PC-9 (cell line): Measurements from ENCODE around the gene ST3GAL2. TPM values are rescaled to one million over a fixed set of nuclear protein-coding genes. Genes with fewer than 3 reads are reported as not detected.
"Not testable (repeated sequence)": the region's sequence is repeated elsewhere in the genome, so short reads cannot be mapped to it uniquely, and the experiment has no call there.

Experiments
- BruUV-seq: library from RNA; stranded (reverse); fragments of 400-500 nt; replicated peaks from 2 replicates; lab custom pipeline; 2021; lab: Mats Ljungman, UMichigan
- CTCF ChIA-PET: fragments of 300-600 bp; sonication (Branson Sonifier 250); formaldehyde crosslinking; loops from one replicate; lab custom pipeline; 2022; ENCODE audit warnings: antibody characterized with exemption; lab: Charles Lee
- POLR2A ChIA-PET: fragments of 300-600 bp; sonication (Branson Sonifier 250); formaldehyde crosslinking; loops from one replicate; lab custom pipeline; 2022; ENCODE audit warnings: antibody characterized with exemption; ENCODE audit not compliant: unreplicated experiment; lab: Charles Lee
- DNase-seq, 2 experiments: peaks; one replicate each; pipeline versions ENCODE4 v3.0.0 to v3.0.0-alpha.2; 2015 to 2022; ENCODE audit warnings: mixed read lengths in 1 of 2
- H2AFZ ChIP-seq: fragments of 200-600 bp; sonication (generic); 2 replicates; pipeline ENCODE4 v1.8.1; 2017; ENCODE audit warnings: antibody characterized with exemption
- H3F3A ChIP-seq: fragments of 200-600 bp; sonication (generic); 2 replicates; pipeline ENCODE4 v1.8.1; 2017; ENCODE audit warnings: antibody characterized with exemption, mild to moderate bottlenecking, low read depth; ENCODE audit not compliant: insufficient read depth
- H3K27ac ChIP-seq: fragments of 200-600 bp; sonication (generic); 2 replicates; pipeline ENCODE4 v1.6.1; 2016; ENCODE audit warnings: mixed run types
- H3K27me3 ChIP-seq: fragments of 200-600 bp; sonication (generic); 2 replicates; pipeline ENCODE4 v1.6.1; 2016; ENCODE audit warnings: low read depth, mixed run types; ENCODE audit not compliant: insufficient read depth
- H3K36me3 ChIP-seq: fragments of 200-600 bp; sonication (generic); 2 replicates; pipeline ENCODE4 v1.6.1; 2016; ENCODE audit warnings: low read depth, mixed run types
- H3K4me1 ChIP-seq: fragments of 200-600 bp; sonication (generic); replicated peaks from 2 replicates; pipeline ENCODE4 v1.6.1; 2016; ENCODE audit warnings: mixed run types; ENCODE audit not compliant: insufficient read depth
- H3K4me2 ChIP-seq: fragments of 200-600 bp; sonication (generic); 2 replicates; pipeline ENCODE4 v1.6.1; 2017; ENCODE audit warnings: mixed run types
- H3K4me3 ChIP-seq: fragments of 200-600 bp; sonication (generic); 2 replicates; pipeline ENCODE4 v1.6.1; 2016; ENCODE audit warnings: mixed run types
- H3K79me2 ChIP-seq: fragments of 200-600 bp; sonication (generic); 2 replicates; pipeline ENCODE4 v1.6.1; 2017; ENCODE audit warnings: low read depth, mixed run types
- H3K9me2 ChIP-seq: fragments of 200-600 bp; sonication (generic); 2 replicates; pipeline ENCODE4 v1.8.1; 2017; ENCODE audit warnings: mild to moderate bottlenecking; ENCODE audit not compliant: insufficient read depth
- H3K9me3 ChIP-seq: fragments of 200-600 bp; sonication (generic); 2 replicates; pipeline ENCODE4 v1.8.1; 2016; ENCODE audit warnings: low read depth; ENCODE audit not compliant: insufficient read depth
- H4K20me1 ChIP-seq: fragments of 200-600 bp; sonication (generic); 2 replicates; pipeline ENCODE4 v1.8.1; 2017; ENCODE audit not compliant: insufficient read depth
- EZH2 ChIP-seq: fragments of 200-600 bp; sonication (generic); IDR thresholded peaks from 2 replicates; pipeline ENCODE4 v1.8.0; 2017; ENCODE audit warnings: antibody characterized with exemption, low read depth
- intact Hi-C: fragments of 100-400 bp; cut with micrococcal nuclease; formaldehyde crosslinking; loops from one replicate; pipeline ENCODE4 v1.10.0; 2022; ENCODE audit not compliant: unreplicated experiment
- total RNA-seq: library from RNA; stranded (reverse); gene quantifications from 2 replicates; pipeline ENCODE4 v1.2.3, GENCODE V29; 2021
- TF ChIP-seq, protein P1 (sequence below): fragments of 200-600 bp; sonication (generic); conservative IDR thresholded peaks from 2 replicates; pipeline ENCODE4 v1.6.1; 2017; ENCODE audit warnings: mixed run types, antibody characterized with exemption, mild to moderate bottlenecking, moderate library complexity

ST3GAL2 gene
- total RNA-seq, 1 experiment from 2014 or later: 9.7 TPM

DNA sequence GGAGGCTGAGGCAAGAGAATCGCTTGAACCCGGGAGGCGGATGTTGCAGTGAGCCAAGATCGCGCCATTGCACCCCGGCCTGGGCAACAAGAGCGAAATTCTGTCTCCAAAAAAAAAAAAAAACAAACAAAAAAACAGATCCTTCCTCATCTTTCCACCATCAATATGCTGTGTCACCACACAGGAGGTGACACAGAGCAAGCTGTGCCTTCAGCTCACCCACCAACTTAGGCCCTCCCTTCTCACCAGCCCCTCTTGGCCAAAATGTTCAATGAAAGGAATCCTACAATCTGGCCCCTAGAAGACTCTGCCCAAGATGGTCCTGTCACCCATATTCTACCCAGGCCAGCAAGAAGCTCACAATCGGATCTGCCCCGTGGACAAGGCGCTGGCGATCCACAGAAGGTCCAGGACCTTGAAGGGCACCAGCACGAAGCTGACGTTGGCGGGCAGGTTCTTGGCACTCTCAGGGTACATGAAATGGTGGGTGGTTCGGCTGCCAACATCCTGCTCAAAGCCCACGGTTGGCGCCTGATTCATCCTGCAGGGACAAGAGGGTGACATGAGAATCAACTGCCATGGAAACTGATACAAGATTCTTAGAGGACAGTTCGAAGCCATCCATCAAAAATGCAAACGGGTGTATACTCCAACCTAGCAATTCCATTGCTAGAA is 50.8 kb downstream of the ST3GAL2 start:
- Histone ChIP-seq H3K4me1 (peaks cover 14% of the 10 kb centered on the region), H3K79me2 (no peaks in the 10 kb centered on the region), H3K9me2 (no peaks in the 10 kb centered on the region), H3K4me2 (no peak overlapping the region), H3K27ac (no peak overlapping the region), H3K9me3 (no peaks in the 10 kb centered on the region), H3K4me3 (no peak overlapping the region), H4K20me1 (no peaks in the 10 kb centered on the region), H2AFZ (no peak overlapping the region), H3K36me3 (no peaks in the 10 kb centered on the region), H3K27me3 (no peaks in the 10 kb centered on the region), H3F3A (peaks cover 10% of the 10 kb centered on the region; the same call in 1 of the 2 replicates)
- ChIA-PET CTCF (interaction anchor here (0.7 kb wide), 1 partner anchor 101 kb away, joined by 4 read pairs; no protein-coding TSS in a partner anchor), POLR2A (no interaction called here)
- BruUV-seq: no TSS peak
- no peak for DNase-seq
- intact Hi-C loops: no loop called here
- no peak for TF ChIP-seq EZH2
- TF ChIP-seq, protein P1, sequence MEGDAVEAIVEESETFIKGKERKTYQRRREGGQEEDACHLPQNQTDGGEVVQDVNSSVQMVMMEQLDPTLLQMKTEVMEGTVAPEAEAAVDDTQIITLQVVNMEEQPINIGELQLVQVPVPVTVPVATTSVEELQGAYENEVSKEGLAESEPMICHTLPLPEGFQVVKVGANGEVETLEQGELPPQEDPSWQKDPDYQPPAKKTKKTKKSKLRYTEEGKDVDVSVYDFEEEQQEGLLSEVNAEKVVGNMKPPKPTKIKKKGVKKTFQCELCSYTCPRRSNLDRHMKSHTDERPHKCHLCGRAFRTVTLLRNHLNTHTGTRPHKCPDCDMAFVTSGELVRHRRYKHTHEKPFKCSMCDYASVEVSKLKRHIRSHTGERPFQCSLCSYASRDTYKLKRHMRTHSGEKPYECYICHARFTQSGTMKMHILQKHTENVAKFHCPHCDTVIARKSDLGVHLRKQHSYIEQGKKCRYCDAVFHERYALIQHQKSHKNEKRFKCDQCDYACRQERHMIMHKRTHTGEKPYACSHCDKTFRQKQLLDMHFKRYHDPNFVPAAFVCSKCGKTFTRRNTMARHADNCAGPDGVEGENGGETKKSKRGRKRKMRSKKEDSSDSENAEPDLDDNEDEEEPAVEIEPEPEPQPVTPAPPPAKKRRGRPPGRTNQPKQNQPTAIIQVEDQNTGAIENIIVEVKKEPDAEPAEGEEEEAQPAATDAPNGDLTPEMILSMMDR: no peak

GRCh38 chr16:70386289-70386986 is 52.5 kb downstream of the ST3GAL2 start:
- BruUV-seq, H3K79me2 ChIP-seq, H3F3A ChIP-seq, CTCF ChIA-PET, H3K36me3 ChIP-seq, H3K4me3 ChIP-seq, H3K9me3 ChIP-seq, H2AFZ ChIP-seq, H3K4me2 ChIP-seq, H3K9me2 ChIP-seq, H3K27ac ChIP-seq, H3K27me3 ChIP-seq, intact Hi-C loops, DNase-seq, H4K20me1 ChIP-seq: not testable (repeated sequence)
- POLR2A ChIA-PET: interaction anchor here (0.6 kb wide), 2 partner anchors 104 to 208 kb away, joined by 4 to 7 read pairs; no protein-coding TSS in a partner anchor
- H3K4me1 ChIP-seq: peaks cover 12% of the 10 kb centered on the region

DNA sequence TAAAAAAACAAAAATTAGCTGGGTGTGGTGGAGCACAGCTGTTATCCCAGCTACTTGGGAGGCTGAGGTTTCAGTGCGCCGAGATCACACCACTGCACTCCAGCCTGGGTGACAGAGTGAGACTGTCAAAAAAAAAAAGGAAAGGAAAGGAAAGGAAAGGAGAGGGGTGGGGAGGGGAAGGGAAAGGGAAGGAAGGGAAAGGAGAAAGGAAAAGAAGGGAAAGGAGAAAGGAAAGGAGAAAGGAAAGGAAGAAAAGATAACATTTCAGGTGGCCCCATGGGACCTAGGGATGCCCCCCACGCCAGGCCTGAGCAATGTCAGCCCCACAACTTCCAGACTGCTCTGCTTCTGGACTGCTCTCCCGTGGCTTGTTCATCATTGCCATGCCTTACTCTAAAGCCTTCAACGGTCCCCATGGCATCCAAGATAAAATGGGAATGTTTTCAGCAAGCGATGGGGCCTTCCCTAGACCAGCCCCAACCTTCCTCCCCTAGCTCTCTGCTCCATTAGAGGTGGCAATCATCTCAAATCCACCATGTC is 55.4 kb downstream of the ST3GAL2 start:
- H3K4me1 ChIP-seq: peaks cover 10% of the 10 kb centered on the region
- peaks cover 21% of the 10 kb centered on the region for H3K79me2 ChIP-seq
- H3F3A ChIP-seq: peaks cover 16% of the 10 kb centered on the region; the same call in 1 of the 2 replicates
- H3K36me3 ChIP-seq: no peaks in the 10 kb centered on the region
- ChIA-PET CTCF (no interaction called here), POLR2A (no interaction called here)
- H3K4me3 ChIP-seq: no peak overlapping the region
- no peaks in the 10 kb centered on the region for H4K20me1 ChIP-seq
- H3K27me3 ChIP-seq: no peaks in the 10 kb centered on the region
- no peak overlapping the region for H3K27ac ChIP-seq
- no peaks in the 10 kb centered on the region for H3K9me2 ChIP-seq
- intact Hi-C loops: no loop called here
- no peak for TF ChIP-seq EZH2
- TF ChIP-seq, protein P1: no peak
- no TSS peak for BruUV-seq
- no peaks in the 10 kb centered on the region for H3K9me3 ChIP-seq
- no peak overlapping the region for H3K4me2 ChIP-seq
- DNase-seq: no peak
- H2AFZ ChIP-seq: no peak overlapping the region
